Measurements from ENCODE around the gene TRPC4AP.

DNA sequence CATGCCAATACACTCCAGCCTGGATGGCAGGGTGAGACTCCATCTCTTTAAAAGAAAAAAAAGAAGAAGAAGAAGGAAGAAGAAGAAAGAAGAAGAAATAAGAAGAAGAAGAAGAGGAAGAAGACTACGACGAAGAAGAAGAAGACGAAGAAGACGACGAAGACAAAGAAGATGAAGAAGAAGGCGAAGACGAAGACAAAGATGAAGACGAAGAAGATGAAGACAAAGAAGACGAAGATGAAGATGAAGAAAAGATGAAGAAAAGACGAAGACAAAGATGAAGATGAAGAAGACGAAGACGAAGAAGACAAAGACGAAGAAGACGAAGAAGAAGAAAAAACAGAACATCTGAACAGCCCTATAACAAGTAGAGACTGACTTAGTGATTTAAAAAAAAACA, 33.0 kb downstream of the TRPC4AP start:
- TF ChIP-seq, protein P1, sequence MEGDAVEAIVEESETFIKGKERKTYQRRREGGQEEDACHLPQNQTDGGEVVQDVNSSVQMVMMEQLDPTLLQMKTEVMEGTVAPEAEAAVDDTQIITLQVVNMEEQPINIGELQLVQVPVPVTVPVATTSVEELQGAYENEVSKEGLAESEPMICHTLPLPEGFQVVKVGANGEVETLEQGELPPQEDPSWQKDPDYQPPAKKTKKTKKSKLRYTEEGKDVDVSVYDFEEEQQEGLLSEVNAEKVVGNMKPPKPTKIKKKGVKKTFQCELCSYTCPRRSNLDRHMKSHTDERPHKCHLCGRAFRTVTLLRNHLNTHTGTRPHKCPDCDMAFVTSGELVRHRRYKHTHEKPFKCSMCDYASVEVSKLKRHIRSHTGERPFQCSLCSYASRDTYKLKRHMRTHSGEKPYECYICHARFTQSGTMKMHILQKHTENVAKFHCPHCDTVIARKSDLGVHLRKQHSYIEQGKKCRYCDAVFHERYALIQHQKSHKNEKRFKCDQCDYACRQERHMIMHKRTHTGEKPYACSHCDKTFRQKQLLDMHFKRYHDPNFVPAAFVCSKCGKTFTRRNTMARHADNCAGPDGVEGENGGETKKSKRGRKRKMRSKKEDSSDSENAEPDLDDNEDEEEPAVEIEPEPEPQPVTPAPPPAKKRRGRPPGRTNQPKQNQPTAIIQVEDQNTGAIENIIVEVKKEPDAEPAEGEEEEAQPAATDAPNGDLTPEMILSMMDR (conservative IDR thresholded peaks at IDR 0.05; ENCODE audit: low read length), result no peak
- TF ChIP-seq EZH2phosphoT487 (IDR thresholded peaks at IDR 0.05; ENCODE audit: borderline replicate concordance), result no peak

Data from Loucy (cell line).